ENCODE results near the gene TRPM4. TPM values are rescaled to one million over a fixed set of nuclear protein-coding genes. Genes with fewer than 3 reads are reported as not detected.
A peak's percentile ranks its signal among the peaks of the same experiment; 100 is the strongest.

Gene TRPM4
- total RNA-seq, result under 1 TPM in 1 of 2 experiments, not detected in 1; 0.14 TPM

GRCh38 chr19:49157445-49158224 is at the start of gene TRPM4:
TSS of gene TRPM4 (plus strand) at chr19:49157792. CDS start at chr19:49157867, 75 bp downstream.
- peak; percentile 82 for ATAC-seq
- Mint-ChIP-seq H3K36me3 (no peaks in the 10 kb centered on the region), H3K4me3 (no peak within 1 kb of the TSS)

GRCh38 chr19:49109051-49109450 is 48.5 kb upstream of the TRPM4 start:
- no peaks in the 10 kb centered on the region for H3K27me3 Mint-ChIP-seq
- peaks cover 5% of the 10 kb centered on the region for H3K4me1 Mint-ChIP-seq
- CTCF ChIA-PET, result interaction anchor here (1.3 to 4.2 kb wide), 3 partner anchors 11 to 26 kb away, joined by 4 to 27 read pairs (median 5); no protein-coding TSS in a partner anchor
- no peak overlapping the region for H3K4me3 Mint-ChIP-seq
- DNase-seq, result no peak
- no peak for ATAC-seq
- no peak overlapping the region for H3K27ac Mint-ChIP-seq
- H3K36me3 Mint-ChIP-seq, result peaks cover 28% of the 10 kb centered on the region
- H3K9me3 Mint-ChIP-seq (ENCODE audit: low read depth), result no peaks in the 10 kb centered on the region

More at GRCh38 chr19:49157445-49158224, at the start of gene TRPM4:
- CTCF ChIA-PET, result no interaction called here
- Mint-ChIP-seq H3K9me3 (ENCODE audit: low read depth) (no peaks in the 10 kb centered on the region), H3K27ac (no peak within 1 kb of the TSS), H3K4me1 (peaks cover 4% of the 10 kb centered on the region), H3K27me3 (peaks cover 51% of the 10 kb centered on the region)
- peak; percentile 64 for DNase-seq

- DNase-seq (no peak), ATAC-seq (no peak)
- CTCF ChIA-PET, result interaction anchor here (1.3 to 4.2 kb wide), 2 partner anchors 12 to 19 kb away, joined by 5 to 27 read pairs; no protein-coding TSS in a partner anchor
- peaks cover 27% of the 10 kb centered on the region for H3K36me3 Mint-ChIP-seq
- H3K4me3 Mint-ChIP-seq, result no peak overlapping the region
- H3K9me3 Mint-ChIP-seq (ENCODE audit: low read depth), result no peaks in the 10 kb centered on the region
- peaks cover 5% of the 10 kb centered on the region for H3K4me1 Mint-ChIP-seq
- no peaks in the 10 kb centered on the region for H3K27me3 Mint-ChIP-seq
- no peak overlapping the region for H3K27ac Mint-ChIP-seq
These were observed 47.9 kb upstream of the TRPM4 start for GRCh38 chr19:49109569-49110233.

GRCh38 chr19:49110567-49110966 is 47.0 kb upstream of the TRPM4 start:
- Mint-ChIP-seq H3K9me3 (ENCODE audit: low read depth) (no peaks in the 10 kb centered on the region), H3K4me1 (peaks cover 9% of the 10 kb centered on the region), H3K27me3 (no peaks in the 10 kb centered on the region), H3K27ac (no peak overlapping the region), H3K36me3 (peaks cover 21% of the 10 kb centered on the region), H3K4me3 (no peak overlapping the region)
- DNase-seq (no peak), ATAC-seq (no peak)
- CTCF ChIA-PET, result interaction anchor here (4.2 kb wide), 1 partner anchor 13 kb away, joined by 27 read pairs; no protein-coding TSS in a partner anchor

GRCh38 chr19:49111218-49111998 is 46.2 kb upstream of the TRPM4 start:
- CTCF ChIA-PET, result interaction anchor here (4.2 kb wide), 1 partner anchor 14 kb away, joined by 27 read pairs; no protein-coding TSS in a partner anchor
- no peak overlapping the region for H3K4me3 Mint-ChIP-seq
- H3K36me3 Mint-ChIP-seq, result peaks cover 19% of the 10 kb centered on the region
- no peak for DNase-seq
- no peak overlapping the region for H3K27ac Mint-ChIP-seq
- ATAC-seq, result no peak
- no peaks in the 10 kb centered on the region for H3K9me3 Mint-ChIP-seq (ENCODE audit: low read depth)
- peaks cover 9% of the 10 kb centered on the region for H3K4me1 Mint-ChIP-seq
- H3K27me3 Mint-ChIP-seq, result no peaks in the 10 kb centered on the region

GRCh38 chr19:49113762-49114629 is 43.6 kb upstream of the TRPM4 start, which contains the start of gene LIN7B:
TSS of gene LIN7B (plus strand) at chr19:49114370. CDS start at chr19:49114405, 35 bp downstream.
- peaks cover 23% of the 10 kb centered on the region for H3K4me1 Mint-ChIP-seq
- peaks cover under 1% of the 10 kb centered on the region for H3K36me3 Mint-ChIP-seq
- H3K27me3 Mint-ChIP-seq, result no peaks in the 10 kb centered on the region

GRCh38 chr19:49114630-49115363 is 42.8 kb upstream of the TRPM4 start:
- H3K36me3 Mint-ChIP-seq, result no peaks in the 10 kb centered on the region
- H3K9me3 Mint-ChIP-seq (ENCODE audit: low read depth), result no peaks in the 10 kb centered on the region
- no peak for ATAC-seq
- CTCF ChIA-PET, result interaction anchor here (0.6 to 6.9 kb wide), 23 partner anchors 9 to 462 kb away, joined by 3 to 63 read pairs (median 7); partner anchors contain the start of genes BAX and RUVBL2
- H3K27ac Mint-ChIP-seq, result no peak overlapping the region
- H3K4me1 Mint-ChIP-seq, result peaks cover 23% of the 10 kb centered on the region
- peaks cover under 1% of the 10 kb centered on the region for H3K27me3 Mint-ChIP-seq
- peak; percentile 54 for DNase-seq
- peak overlapping the region; percentile 69 for H3K4me3 Mint-ChIP-seq

More at GRCh38 chr19:49113762-49114629, 43.6 kb upstream of the TRPM4 start, which contains the start of gene LIN7B:
- CTCF ChIA-PET, result interaction anchor here (0.6 to 6.9 kb wide), 27 partner anchors 8 to 1591 kb away, joined by 3 to 63 read pairs (median 5); partner anchors contain the start of genes BAX and RUVBL2
- ATAC-seq (peak; percentile 76), DNase-seq (peak; percentile 75)
- Mint-ChIP-seq H3K4me3 (peak within 1 kb of the TSS; percentile 78), H3K9me3 (ENCODE audit: low read depth) (no peaks in the 10 kb centered on the region), H3K27ac (peak within 1 kb of the TSS; percentile 54)

- no peak overlapping the region for H3K4me3 Mint-ChIP-seq
- H3K9me3 Mint-ChIP-seq (ENCODE audit: low read depth), result no peaks in the 10 kb centered on the region
- CTCF ChIA-PET, result interaction anchor here (1.5 to 6.9 kb wide), 4 partner anchors 12 to 146 kb away, joined by 3 to 63 read pairs (median 6); no protein-coding TSS in a partner anchor
- DNase-seq (no peak), ATAC-seq (no peak)
- peaks cover 30% of the 10 kb centered on the region for H3K4me1 Mint-ChIP-seq
- H3K36me3 Mint-ChIP-seq, result no peaks in the 10 kb centered on the region
- H3K27ac Mint-ChIP-seq, result no peak overlapping the region
- H3K27me3 Mint-ChIP-seq, result peaks cover 14% of the 10 kb centered on the region
These were observed 41.0 kb upstream of the TRPM4 start for GRCh38 chr19:49116544-49116943.

- Mint-ChIP-seq H3K36me3 (no peaks in the 10 kb centered on the region), H3K27ac (peak overlapping the region; percentile 81), H3K27me3 (peaks cover 20% of the 10 kb centered on the region), H3K4me1 (peaks cover 30% of the 10 kb centered on the region), H3K4me3 (peak overlapping the region; percentile 73), H3K9me3 (ENCODE audit: low read depth) (no peaks in the 10 kb centered on the region)
- no peak for ATAC-seq
- CTCF ChIA-PET, result interaction anchor here (0.7 to 6.9 kb wide), 8 partner anchors 10 to 147 kb away, joined by 3 to 63 read pairs (median 5); no protein-coding TSS in a partner anchor
- no peak for DNase-seq
These were observed 39.7 kb upstream of the TRPM4 start for GRCh38 chr19:49117677-49118564.

GRCh38 chr19:49118565-49119410 is 38.8 kb upstream of the TRPM4 start, which contains the start of gene C19orf73:
TSS of gene C19orf73 (minus strand) at chr19:49119143. CDS start at chr19:49119022, 121 bp downstream.
- no peaks in the 10 kb centered on the region for H3K36me3 Mint-ChIP-seq
- CTCF ChIA-PET, result interaction anchor here (0.7 to 6.9 kb wide), 5 partner anchors 10 to 80 kb away, joined by 3 to 63 read pairs (median 5); no protein-coding TSS in a partner anchor
- no peaks in the 10 kb centered on the region for H3K9me3 Mint-ChIP-seq (ENCODE audit: low read depth)
- peak; percentile 95 for DNase-seq
- H3K4me1 Mint-ChIP-seq, result peaks cover 28% of the 10 kb centered on the region
- peaks cover 22% of the 10 kb centered on the region for H3K27me3 Mint-ChIP-seq
- peak; percentile 82 for ATAC-seq
- H3K4me3 Mint-ChIP-seq, result peak within 1 kb of the TSS; percentile 73
- peak within 1 kb of the TSS; percentile 81 for H3K27ac Mint-ChIP-seq
